ENCODE measurements around the gene EHD4.

The EHD4 gene

DNA sequence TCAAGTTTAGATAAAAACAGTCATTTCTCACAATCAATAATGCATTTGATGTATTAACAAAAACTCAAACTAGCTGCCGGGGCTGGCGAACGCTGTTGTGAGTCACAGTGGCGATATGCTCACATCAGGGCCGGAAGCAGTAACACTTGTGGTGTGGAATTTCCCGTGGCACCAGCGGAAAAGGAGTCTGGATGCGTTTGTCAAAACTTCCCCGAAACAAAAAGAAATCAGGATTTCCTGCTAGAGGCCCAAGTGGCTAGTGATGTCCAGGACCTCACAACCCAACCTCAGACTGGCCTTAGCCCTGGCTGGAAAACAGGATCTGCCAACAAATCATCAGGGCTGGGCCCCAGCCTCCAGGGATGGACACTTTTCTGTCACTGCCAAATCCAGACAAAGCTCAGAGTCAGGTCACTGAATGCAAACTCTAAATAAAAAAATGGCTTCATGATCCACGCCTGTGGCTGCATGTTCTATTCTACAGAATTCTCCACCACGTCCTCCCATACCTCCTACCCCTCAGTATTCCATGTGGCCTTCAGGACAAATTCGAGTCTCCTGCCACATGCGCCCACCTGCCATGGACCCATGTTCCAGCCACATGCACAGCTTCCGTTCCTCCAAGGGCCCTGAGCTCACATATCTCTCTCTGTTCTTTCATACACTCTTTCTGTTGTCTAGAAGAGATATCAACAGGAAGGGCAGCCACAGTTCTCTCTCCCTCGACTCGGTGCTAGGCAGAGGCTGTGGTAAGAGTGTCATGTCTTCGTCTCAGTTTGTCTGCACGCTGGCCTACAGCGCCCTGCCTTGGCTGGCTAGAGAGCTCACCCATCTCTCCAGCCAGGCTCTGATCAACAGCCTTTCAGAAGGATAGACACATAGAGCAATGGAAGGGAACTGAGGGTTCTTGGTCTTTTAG, 35.4 kb downstream of the EHD4 start:
- Histone ChIP-seq H3K4me1 (ENCODE audit: control insufficient read depth in 1 of 2, insufficient read depth in 1 of 2, low read depth in 1 of 2, low read length in 1 of 2) (peaks cover 4 to 10% of the 10 kb centered on the region in 2 experiments), H3K4me3 (ENCODE audit: low read depth in 1 of 2, low read length in 1 of 2) (peak overlapping the region in 1 of 2 experiments; percentile 13), H3K36me3 (peaks cover 13% of the 10 kb centered on the region), H3K9me3 (no peaks in the 10 kb centered on the region), H3K27me3 (no peaks in the 10 kb centered on the region), H3K27ac (no peak overlapping the region)
- TF ChIP-seq, protein P1, sequence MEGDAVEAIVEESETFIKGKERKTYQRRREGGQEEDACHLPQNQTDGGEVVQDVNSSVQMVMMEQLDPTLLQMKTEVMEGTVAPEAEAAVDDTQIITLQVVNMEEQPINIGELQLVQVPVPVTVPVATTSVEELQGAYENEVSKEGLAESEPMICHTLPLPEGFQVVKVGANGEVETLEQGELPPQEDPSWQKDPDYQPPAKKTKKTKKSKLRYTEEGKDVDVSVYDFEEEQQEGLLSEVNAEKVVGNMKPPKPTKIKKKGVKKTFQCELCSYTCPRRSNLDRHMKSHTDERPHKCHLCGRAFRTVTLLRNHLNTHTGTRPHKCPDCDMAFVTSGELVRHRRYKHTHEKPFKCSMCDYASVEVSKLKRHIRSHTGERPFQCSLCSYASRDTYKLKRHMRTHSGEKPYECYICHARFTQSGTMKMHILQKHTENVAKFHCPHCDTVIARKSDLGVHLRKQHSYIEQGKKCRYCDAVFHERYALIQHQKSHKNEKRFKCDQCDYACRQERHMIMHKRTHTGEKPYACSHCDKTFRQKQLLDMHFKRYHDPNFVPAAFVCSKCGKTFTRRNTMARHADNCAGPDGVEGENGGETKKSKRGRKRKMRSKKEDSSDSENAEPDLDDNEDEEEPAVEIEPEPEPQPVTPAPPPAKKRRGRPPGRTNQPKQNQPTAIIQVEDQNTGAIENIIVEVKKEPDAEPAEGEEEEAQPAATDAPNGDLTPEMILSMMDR (IDR thresholded peaks at IDR 0.05): no peak

DNA sequence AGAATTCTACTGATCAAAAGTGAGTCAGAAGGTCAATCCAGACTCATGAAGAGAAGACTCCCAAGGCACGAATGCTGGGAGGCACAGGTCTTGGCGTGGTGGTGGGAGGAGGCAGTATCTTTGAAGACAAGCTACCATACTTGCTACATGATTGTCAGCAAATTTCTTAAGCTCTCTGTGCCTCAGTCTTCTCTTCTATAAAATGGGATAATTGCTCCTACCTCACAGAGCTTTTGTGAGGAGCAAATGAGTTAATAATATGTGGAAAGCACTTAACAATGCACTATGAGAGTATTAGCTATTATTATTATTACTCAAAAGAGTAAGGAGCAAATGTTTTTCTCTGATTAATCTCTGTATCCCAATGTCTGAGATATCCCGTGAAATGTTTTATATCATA, 36.2 kb downstream of the EHD4 start:
- no peak overlapping the region for H3K27ac ChIP-seq
- no peaks in the 10 kb centered on the region for H3K27me3 ChIP-seq
- peaks cover 4 to 12% of the 10 kb centered on the region in 2 experiments for H3K4me1 ChIP-seq (ENCODE audit: control insufficient read depth in 1 of 2, insufficient read depth in 1 of 2, low read depth in 1 of 2, low read length in 1 of 2)
- H3K4me3 ChIP-seq (ENCODE audit: low read depth in 1 of 2, low read length in 1 of 2): no peak overlapping the region
- peaks cover 9% of the 10 kb centered on the region for H3K36me3 ChIP-seq
- TF ChIP-seq, protein P1 (IDR thresholded peaks at IDR 0.05): no peak
- H3K9me3 ChIP-seq: no peaks in the 10 kb centered on the region

DNA sequence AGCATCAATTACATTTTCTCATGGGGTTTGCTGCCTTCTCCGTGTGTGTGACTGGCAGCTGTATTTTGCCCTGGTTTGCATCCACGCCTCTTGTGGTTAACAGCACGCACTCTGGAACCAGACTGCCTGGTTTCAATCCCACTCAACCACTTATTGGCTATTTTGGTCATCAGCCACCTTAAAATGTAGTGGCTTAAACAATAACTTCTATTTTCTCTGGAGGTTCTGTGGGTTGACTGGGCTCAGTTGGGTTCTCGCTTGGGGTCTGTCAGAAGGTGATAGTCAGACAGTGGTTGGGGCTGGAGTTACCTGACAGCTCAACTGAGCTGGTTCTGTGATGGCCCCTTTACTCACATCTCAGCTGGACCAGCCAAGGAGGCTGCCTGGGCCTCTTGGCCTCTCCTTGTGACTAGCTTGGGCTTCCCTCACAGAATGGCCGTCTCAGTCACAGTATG, 36.8 kb downstream of the EHD4 start:
- TF ChIP-seq, protein P1 (IDR thresholded peaks at IDR 0.05): no peak
- Histone ChIP-seq H3K4me1 (ENCODE audit: control insufficient read depth in 1 of 2, insufficient read depth in 1 of 2, low read depth in 1 of 2, low read length in 1 of 2) (peaks cover 8 to 17% of the 10 kb centered on the region in 2 experiments), H3K9me3 (no peaks in the 10 kb centered on the region), H3K4me3 (ENCODE audit: low read depth in 1 of 2, low read length in 1 of 2) (no peak overlapping the region), H3K27me3 (no peaks in the 10 kb centered on the region), H3K27ac (no peak overlapping the region), H3K36me3 (peaks cover 9% of the 10 kb centered on the region)

DNA sequence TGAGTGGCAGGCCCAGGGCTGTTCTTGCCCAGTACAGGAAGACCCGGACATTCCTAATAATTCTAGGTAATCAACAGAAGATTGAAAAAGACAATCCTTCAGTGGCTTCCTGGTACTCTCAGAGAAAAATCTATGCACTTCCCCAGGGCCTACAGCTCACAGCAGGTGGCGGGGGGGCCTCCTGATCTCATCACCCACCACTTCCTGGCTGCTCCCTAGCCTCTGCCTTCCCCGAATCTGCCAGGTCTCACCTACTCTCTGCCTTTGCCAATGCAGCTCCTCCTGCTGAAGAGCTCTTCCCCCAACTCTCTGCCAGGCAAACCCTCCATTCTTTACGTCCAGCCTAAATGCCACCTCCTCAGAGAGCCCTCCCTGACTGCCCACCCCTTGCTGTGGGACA, 37.5 kb downstream of the EHD4 start:
- no peak overlapping the region for H3K27ac ChIP-seq
- H3K4me1 ChIP-seq (ENCODE audit: control insufficient read depth in 1 of 2, insufficient read depth in 1 of 2, low read depth in 1 of 2, low read length in 1 of 2): peaks cover 12 to 21% of the 10 kb centered on the region in 2 experiments
- H3K36me3 ChIP-seq: peaks cover 2% of the 10 kb centered on the region
- no peaks in the 10 kb centered on the region for H3K9me3 ChIP-seq
- no peaks in the 10 kb centered on the region for H3K27me3 ChIP-seq
- TF ChIP-seq, protein P1 (IDR thresholded peaks at IDR 0.05): no peak
- H3K4me3 ChIP-seq (ENCODE audit: low read depth in 1 of 2, low read length in 1 of 2): no peak overlapping the region

DNA sequence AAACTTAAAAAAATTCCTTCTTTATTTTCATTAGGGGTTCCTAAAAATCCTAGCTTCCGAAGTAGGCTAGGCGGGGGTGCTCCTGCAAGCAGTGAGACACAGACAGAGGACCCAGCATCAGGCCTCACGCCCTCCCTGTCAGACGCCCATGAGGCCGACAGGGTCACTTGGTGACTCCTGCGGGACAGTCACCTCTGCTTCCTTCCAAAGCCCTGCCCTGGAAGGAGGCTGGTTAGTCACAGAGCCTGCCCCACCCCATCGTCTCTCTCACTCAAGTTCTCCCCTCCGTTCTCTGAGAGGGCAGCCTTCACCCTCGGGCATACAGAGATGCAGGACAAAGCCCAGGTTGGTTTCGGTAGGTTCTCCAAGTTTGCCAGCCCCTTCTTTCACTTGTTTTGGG, 38.6 kb downstream of the EHD4 start:
- Histone ChIP-seq H3K9me3 (no peaks in the 10 kb centered on the region), H3K36me3 (no peaks in the 10 kb centered on the region), H3K27me3 (no peaks in the 10 kb centered on the region), H3K4me3 (ENCODE audit: low read depth in 1 of 2, low read length in 1 of 2) (no peak overlapping the region), H3K4me1 (ENCODE audit: control insufficient read depth in 1 of 2, insufficient read depth in 1 of 2, low read depth in 1 of 2, low read length in 1 of 2) (peaks cover 12 to 21% of the 10 kb centered on the region in 2 experiments), H3K27ac (no peak overlapping the region)
- TF ChIP-seq, protein P1 (IDR thresholded peaks at IDR 0.05): no peak

Measured in neutrophil (primary cell).